Peyer's patch (tissue), 4 donors: Measurements from ENCODE around the gene CCDC88C. TPM values are rescaled to one million over a fixed set of nuclear protein-coding genes. Genes with fewer than 3 reads are reported as not detected.

Experiments used
- DNase-seq, 3 donors: peaks; one replicate each; pipeline ENCODE4 v3.0.0-alpha.2; 2017 to 2019
- H3K27ac ChIP-seq, 4 donors: fragments of 200-600 bp; sonication (generic); one replicate each; pipeline ENCODE4 v1.5.1; 2016 to 2019
- H3K27me3 ChIP-seq, 2 donors: fragments of 200-600 bp; sonication (generic); one replicate each; pipeline ENCODE4 v1.5.1; 2019
- H3K36me3 ChIP-seq, 3 donors: fragments of 200-600 bp; sonication (generic); one replicate each; pipeline ENCODE4 v1.5.1; 2016 to 2019
- H3K4me1 ChIP-seq, 4 donors: fragments of 200-600 bp; sonication (generic); one replicate each; pipeline ENCODE4 v1.5.1; 2016 to 2019
- H3K4me3 ChIP-seq, 4 donors: fragments of 200-600 bp; sonication (generic); 1 replicate in 3 of 4; 2 replicates in 1 of 4; pipeline ENCODE4 v1.5.1; 2016 to 2019; ENCODE audit warnings: mild to moderate bottlenecking in 1 of 4
- H3K9me3 ChIP-seq, 4 donors: fragments of 200-600 bp; sonication (generic); one replicate each; pipeline ENCODE4 v1.5.1; 2016 to 2019; ENCODE audit warnings: mild to moderate bottlenecking in 1 of 4
- POLR2A ChIP-seq, 2 donors: fragments of 450-650 bp; IDR thresholded peaks; one replicate each; pipeline ENCODE4 v1.5.1; 2017; ENCODE audit warnings: antibody characterized with exemption in 2 of 2, mild to moderate bottlenecking in 2 of 2, moderate library complexity in 2 of 2
- total RNA-seq, 4 donors: library from RNA; depleted of rRNA; stranded (reverse); fragments of >200 nt; gene quantifications; one replicate each; pipeline ENCODE4 v1.1.0, GENCODE V29; 2016
- TF ChIP-seq, protein P1 (sequence below), 6 experiments: fragments of 450-650 bp in 4 of 6; fragments of 200-600 bp in 2 of 6; sonication (generic) in 1 of 6; IDR thresholded peaks; one replicate each; pipeline ENCODE4 v1.5.1; 2017 to 2019; ENCODE audit warnings: antibody characterized with exemption in 6 of 6, mild to moderate bottlenecking in 3 of 6, moderate library complexity in 1 of 6

CCDC88C gene
- total RNA-seq, 4 donors from 2014 or later, result 18.9 to 189 (median 77.2) TPM

DNA sequence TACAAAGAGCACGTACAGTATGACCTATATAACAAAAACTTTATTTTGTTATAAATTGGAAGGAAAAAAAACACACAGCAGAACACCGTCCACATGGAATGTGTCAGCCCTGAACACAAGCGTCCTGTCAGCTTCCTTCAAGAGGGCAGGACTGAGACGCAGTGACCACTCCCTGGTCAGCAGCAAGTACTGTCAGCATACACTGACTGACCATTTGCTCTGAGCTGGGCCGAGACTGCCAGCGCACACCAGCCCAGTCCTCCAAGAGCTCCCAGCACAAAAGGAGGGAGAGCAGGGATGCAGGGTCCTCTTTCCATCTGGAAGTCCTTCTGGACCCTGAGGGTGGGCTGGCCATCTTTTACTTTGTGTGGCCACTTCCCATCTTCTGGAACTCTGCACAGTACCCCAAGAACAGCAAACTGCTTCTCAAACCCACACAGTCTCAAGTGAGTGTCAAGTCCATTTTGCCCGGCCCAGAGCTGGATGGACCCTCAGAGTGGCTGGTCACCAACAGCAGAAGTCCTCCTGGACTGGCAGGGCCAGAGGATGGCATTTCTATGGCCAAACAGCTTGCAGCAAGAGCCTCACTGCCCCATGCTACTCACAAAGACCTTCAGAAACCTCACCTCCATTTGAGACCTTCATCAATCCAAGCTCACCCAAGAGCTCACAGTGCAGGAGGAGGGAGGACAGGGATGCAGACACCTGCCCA lies 11.7 kb downstream of the CCDC88C start:
- H3K4me1 ChIP-seq, result peaks cover 0 to 35% (median 21%) of the 10 kb centered on the region in 4 donors
- no peak for DNase-seq
- H3K36me3 ChIP-seq, result peaks cover 0 to 10% (median 0%) of the 10 kb centered on the region in 3 donors
- TF ChIP-seq, protein P1, sequence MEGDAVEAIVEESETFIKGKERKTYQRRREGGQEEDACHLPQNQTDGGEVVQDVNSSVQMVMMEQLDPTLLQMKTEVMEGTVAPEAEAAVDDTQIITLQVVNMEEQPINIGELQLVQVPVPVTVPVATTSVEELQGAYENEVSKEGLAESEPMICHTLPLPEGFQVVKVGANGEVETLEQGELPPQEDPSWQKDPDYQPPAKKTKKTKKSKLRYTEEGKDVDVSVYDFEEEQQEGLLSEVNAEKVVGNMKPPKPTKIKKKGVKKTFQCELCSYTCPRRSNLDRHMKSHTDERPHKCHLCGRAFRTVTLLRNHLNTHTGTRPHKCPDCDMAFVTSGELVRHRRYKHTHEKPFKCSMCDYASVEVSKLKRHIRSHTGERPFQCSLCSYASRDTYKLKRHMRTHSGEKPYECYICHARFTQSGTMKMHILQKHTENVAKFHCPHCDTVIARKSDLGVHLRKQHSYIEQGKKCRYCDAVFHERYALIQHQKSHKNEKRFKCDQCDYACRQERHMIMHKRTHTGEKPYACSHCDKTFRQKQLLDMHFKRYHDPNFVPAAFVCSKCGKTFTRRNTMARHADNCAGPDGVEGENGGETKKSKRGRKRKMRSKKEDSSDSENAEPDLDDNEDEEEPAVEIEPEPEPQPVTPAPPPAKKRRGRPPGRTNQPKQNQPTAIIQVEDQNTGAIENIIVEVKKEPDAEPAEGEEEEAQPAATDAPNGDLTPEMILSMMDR (IDR thresholded peaks at IDR 0.05), result no peak
- TF ChIP-seq POLR2A (IDR thresholded peaks at IDR 0.05), result no peak
- H3K9me3 ChIP-seq, result no peaks in the 10 kb centered on the region
- peak overlapping the region; percentile 19 to 60 (median 53) for H3K27ac ChIP-seq
- no peak overlapping the region for H3K4me3 ChIP-seq
- H3K27me3 ChIP-seq, result no peaks in the 10 kb centered on the region

DNA sequence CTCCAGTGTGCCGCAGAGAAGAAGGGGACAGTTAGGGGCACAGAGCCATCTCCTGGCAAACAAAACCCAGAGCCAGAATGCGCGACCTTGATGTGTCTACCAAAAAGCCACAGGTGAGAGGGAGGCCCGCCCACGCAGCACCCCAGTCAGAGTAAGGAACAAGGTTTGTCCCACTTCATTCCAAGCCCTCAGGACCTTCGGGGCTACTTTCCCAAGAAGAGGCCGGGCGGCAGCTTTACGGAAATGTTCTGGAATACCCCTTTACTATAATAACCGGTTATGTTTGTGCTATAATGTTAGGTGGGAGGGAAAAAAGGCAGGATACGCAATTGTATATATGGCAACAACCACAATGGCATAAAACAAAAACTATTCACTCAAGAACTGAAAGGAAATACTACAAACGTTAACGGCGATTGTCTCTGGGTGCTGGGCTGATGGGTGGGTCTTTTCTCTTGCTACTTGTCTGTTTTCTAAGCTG lies 12.3 kb downstream of the CCDC88C start:
- no peak overlapping the region for H3K4me3 ChIP-seq
- H3K27ac ChIP-seq, result peak overlapping the region; percentile 45 to 60 (median 53)
- H3K4me1 ChIP-seq, result peaks cover 0 to 38% (median 21%) of the 10 kb centered on the region in 4 donors

DNA sequence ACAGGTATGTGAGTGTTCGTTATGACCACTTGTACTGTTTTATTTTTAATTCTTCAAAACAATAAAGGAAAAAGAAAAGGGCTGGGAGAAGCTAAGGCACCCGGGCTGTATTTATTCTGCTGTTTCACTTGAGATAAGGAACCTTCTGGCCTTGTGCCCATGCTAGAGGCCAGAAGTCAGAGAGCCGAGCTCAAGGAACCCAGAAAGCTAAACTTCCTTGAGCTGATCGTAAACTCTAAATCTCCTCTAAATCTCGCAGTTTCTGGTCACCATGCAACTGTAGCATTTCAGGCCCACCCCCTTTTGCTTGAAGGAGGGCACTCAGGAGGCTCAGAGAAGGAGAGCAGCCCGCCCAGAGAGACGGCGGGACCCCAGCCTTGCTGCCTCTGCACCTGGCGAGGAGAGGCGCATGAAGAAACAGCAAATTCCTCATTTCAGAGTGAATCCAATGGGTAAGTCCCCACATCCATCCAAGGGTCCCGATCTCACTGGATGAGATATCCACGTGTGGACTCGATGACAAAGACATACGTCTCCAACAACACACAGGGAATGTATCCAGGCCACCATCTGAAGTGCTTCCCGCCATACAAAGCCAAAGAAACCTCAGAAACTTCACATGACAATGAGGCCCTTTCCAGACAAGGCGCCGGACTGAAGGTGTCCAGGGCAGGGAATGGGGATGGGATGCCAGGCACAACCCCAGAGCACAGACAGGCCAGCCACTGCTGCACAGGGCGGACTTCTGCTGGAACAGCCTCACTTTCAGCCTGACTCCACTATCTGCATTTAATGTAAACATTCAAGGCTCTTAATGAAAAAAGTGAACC lies 14.6 kb downstream of the CCDC88C start:
- no peaks in the 10 kb centered on the region for H3K9me3 ChIP-seq
- peak overlapping the region; percentile 51 to 78 (median 65) for H3K27ac ChIP-seq
- peak in 1 of 3 donors; percentile 70 for DNase-seq
- peak overlapping the region in 1 of 4 donors; percentile 8 for H3K4me3 ChIP-seq
- H3K27me3 ChIP-seq, result no peaks in the 10 kb centered on the region
- H3K4me1 ChIP-seq, result peaks cover 0 to 53% (median 34%) of the 10 kb centered on the region in 4 donors
- peaks cover 0 to 10% (median 0%) of the 10 kb centered on the region in 3 donors for H3K36me3 ChIP-seq
- TF ChIP-seq, protein P1 (IDR thresholded peaks at IDR 0.05), result no peak
- no peak for TF ChIP-seq POLR2A (IDR thresholded peaks at IDR 0.05)

More for the DNA sequence above, 12.3 kb downstream of the CCDC88C start:
- no peaks in the 10 kb centered on the region for H3K27me3 ChIP-seq
- no peak for TF ChIP-seq POLR2A (IDR thresholded peaks at IDR 0.05)
- TF ChIP-seq, protein P1 (IDR thresholded peaks at IDR 0.05), result no peak
- DNase-seq, result peak in 2 of 3 donors; percentile 54 to 66
- H3K36me3 ChIP-seq, result peaks cover 0 to 10% (median 0%) of the 10 kb centered on the region in 3 donors
- H3K9me3 ChIP-seq, result no peaks in the 10 kb centered on the region

- peak overlapping the region in 1 of 4 donors; percentile 18 for H3K4me3 ChIP-seq
- TF ChIP-seq, protein P1 (IDR thresholded peaks at IDR 0.05), result no peak
- TF ChIP-seq POLR2A (IDR thresholded peaks at IDR 0.05), result no peak
- H3K9me3 ChIP-seq, result no peaks in the 10 kb centered on the region
- H3K27me3 ChIP-seq, result no peaks in the 10 kb centered on the region
- peaks cover 0 to 60% (median 40%) of the 10 kb centered on the region in 4 donors for H3K4me1 ChIP-seq
- peaks cover 0 to 6% (median 0%) of the 10 kb centered on the region in 3 donors for H3K36me3 ChIP-seq
- no peak for DNase-seq
- peak overlapping the region; percentile 51 to 78 (median 65) for H3K27ac ChIP-seq
Observed at GRCh38 chr14:91402348-91402747, 15.3 kb downstream of the CCDC88C start.

DNA sequence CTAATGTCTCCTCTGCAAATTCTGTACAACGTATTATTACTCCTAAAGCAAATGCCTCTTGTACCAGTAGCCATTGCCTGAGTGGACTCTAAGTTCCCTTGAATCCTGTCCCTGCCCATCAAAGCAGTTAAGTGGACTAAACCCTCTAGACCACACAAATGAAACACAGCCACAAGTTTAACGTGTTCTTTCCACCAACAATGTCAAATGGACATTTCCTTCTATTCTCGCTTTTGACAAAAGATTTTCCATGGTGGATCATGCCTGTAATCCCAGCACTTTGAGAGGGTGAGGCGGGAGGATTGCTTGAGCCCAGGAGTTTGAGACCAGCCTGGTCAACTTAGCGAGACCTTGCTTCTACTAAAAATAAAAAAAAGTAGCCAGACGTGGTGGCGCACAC lies 15.9 kb downstream of the CCDC88C start:
- Histone ChIP-seq H3K4me1 (peaks cover 0 to 63% (median 44%) of the 10 kb centered on the region in 4 donors), H3K4me3 (no peak overlapping the region), H3K27me3 (no peaks in the 10 kb centered on the region), H3K27ac (peak overlapping the region; percentile 12 to 70 (median 56)), H3K36me3 (no peaks in the 10 kb centered on the region), H3K9me3 (no peaks in the 10 kb centered on the region)
- DNase-seq, result no peak
- TF ChIP-seq POLR2A (IDR thresholded peaks at IDR 0.05), result no peak
- TF ChIP-seq, protein P1 (IDR thresholded peaks at IDR 0.05), result no peak
